22Rv1 (cell line): ENCODE data around the gene DLD.

Experiments
- ZFX ChIP-seq: fragments of 450-650 bp; IDR thresholded peaks from 2 replicates; pipeline ENCODE4 v1.6.1; 2017; ENCODE audit warnings: antibody characterized with exemption, borderline replicate concordance
- TF ChIP-seq, protein P1 (sequence below): fragments of 450-650 bp; IDR thresholded peaks from 2 replicates; pipeline ENCODE4 v1.5.1; 2017; ENCODE audit warnings: mild to moderate bottlenecking

GRCh38 chr7:107931740-107932515, 40.9 kb downstream of the DLD start:
- TF ChIP-seq, protein P1, sequence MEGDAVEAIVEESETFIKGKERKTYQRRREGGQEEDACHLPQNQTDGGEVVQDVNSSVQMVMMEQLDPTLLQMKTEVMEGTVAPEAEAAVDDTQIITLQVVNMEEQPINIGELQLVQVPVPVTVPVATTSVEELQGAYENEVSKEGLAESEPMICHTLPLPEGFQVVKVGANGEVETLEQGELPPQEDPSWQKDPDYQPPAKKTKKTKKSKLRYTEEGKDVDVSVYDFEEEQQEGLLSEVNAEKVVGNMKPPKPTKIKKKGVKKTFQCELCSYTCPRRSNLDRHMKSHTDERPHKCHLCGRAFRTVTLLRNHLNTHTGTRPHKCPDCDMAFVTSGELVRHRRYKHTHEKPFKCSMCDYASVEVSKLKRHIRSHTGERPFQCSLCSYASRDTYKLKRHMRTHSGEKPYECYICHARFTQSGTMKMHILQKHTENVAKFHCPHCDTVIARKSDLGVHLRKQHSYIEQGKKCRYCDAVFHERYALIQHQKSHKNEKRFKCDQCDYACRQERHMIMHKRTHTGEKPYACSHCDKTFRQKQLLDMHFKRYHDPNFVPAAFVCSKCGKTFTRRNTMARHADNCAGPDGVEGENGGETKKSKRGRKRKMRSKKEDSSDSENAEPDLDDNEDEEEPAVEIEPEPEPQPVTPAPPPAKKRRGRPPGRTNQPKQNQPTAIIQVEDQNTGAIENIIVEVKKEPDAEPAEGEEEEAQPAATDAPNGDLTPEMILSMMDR = no peak
- no peak for TF ChIP-seq ZFX
